ENCODE data around the gene TSC1.
"Not testable (repeated sequence)": the region's sequence is repeated elsewhere in the genome, so short reads cannot be mapped to it uniquely, and the experiment has no call there.

GRCh38 chr9:132967908-132968307 lies 23.5 kb upstream of the TSC1 start:
- TF ChIP-seq CTCF, POLR2A (IDR thresholded peaks at IDR 0.05): not testable (repeated sequence)

Measured in testis (tissue), 2 donors.